HG03469 (cell line): ENCODE data around the gene MILR1.
"Not testable (repeated sequence)": the region's sequence is repeated elsewhere in the genome, so short reads cannot be mapped to it uniquely, and the experiment has no call there.

Experiments used
- ATAC-seq: cut with Tn5 transposase; IDR thresholded peaks from one replicate; pipeline ENCODE4 v1.9.1; 2021; ENCODE audit warnings: mild to moderate bottlenecking, moderate library complexity, moderate number of reproducible peaks; ENCODE audit not compliant: unreplicated experiment

Gene MILR1

DNA sequence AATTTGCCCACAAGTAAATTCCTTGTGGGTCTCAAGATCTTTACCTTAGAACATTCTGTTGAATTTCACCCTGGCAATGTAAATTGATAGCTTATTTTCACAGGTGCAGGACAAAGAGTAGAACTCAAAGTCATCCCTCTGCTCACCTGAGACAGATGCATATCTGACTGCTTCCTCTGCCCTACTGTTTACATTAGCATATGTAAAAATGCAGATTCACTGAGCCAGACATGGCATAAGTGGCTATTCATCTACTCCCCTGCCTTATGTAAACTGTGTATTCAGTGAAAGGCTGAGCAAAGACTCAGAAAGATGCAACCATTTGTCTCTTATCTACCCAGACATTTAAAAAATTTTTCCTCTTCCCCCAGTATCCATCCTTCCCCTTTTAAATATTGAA is 22.3 kb upstream of the MILR1 start:
- ATAC-seq: no peak

DNA sequence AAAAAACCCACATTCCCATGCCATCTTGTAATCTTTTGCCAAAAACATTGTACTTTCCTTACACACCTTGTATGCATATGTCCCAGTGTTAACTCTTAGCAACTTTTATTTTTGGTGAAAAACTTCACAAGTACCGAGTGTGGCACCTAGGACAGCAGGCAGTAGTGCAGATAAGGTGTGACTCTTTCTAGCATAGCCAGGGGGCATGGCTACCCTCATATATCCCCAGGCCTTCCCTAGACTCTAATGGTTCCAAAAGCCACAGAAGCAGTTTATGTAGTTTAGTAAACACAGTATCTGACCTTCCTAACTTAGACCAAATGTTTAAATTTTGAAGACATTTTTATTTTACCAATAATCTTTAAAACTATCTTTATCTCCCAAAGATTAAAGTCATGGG is 20.5 kb upstream of the MILR1 start:
- ATAC-seq: no peak

DNA sequence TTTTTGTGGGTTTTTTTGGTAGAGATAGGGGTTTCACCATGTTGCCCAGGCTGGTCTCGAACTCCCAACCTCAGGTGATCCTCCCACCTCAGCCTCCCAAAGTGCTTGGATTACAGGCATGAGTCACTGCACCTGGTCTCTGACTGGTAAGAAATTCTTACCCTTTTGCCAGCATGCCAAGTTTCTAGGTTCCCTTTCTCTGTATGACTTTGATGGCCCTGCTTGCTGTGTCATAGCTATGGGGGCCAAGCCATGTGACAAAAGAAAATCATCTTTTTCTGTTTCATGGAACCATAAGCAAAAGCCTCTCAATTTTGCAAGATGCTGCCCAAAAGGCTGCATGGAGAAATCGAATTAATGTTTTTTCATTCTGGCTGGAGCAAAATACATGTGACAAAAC is 18.9 kb upstream of the MILR1 start:
- ATAC-seq: not testable (repeated sequence)

DNA sequence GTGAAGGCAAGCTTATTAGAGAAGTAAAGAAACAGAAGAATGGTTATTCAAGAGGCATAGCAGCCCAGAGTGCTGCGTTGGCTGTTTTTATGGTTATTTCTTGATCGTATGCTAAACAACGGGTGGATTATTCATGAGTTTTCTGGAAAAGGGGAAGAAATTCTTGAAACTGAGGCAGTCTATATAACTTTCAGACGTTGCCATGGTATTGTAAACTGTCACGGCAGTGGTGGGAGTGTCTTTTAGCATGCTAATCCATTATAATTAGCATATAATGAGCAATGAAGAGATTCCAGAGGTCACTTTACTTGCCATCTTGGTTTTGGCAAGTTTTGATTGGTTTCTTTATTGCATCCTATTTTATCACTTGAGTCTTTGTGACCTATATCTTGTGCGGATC is 17.4 kb upstream of the MILR1 start:
- no peak for ATAC-seq

DNA sequence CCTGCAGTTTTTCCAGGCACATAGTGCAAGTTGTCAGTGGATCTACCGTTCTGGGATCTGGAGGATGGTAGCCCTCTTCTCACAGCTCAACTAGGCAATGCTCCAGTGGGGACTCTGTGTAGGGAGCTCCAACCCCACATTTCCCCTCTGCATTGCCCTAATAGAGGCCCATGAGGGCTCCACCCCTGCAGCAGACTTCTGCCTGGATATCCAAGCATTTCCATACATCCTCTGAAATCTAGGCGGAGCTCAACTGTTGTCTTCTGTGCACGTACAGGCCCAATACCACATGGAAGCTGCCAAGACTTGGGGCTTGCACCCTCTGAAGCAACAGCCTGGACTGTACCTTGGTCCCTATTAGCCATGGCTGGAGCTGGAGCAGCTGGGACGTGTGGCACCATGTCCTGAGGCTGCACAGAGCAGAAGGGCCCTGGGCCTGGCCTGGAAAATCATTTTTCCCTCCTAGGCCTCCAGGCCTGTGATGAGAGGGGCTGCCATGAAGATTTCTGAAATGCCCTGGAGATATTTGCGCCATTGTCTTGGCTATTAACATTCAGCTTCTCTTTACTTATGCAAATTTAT is 10.9 kb upstream of the MILR1 start:
- ATAC-seq: no peak

DNA sequence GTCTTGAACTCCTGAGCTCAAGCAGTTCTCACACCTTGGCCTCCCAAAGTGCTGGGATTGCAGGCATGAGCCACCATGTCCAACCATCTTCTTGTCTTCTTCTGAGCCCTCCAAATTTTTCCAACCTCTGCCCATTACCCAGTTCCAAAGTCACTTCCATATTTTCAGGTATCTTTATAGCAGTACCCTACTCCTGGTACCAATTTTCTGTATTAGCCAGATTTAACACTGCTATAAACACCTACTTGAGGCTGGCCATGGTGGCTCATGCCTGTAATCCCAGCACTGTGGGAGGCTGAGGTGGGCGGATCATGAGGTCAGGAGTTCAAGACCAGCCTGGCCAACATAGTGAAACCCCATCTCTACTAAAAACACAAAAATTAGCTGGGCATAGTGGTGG is 9.4 kb upstream of the MILR1 start:
- not testable (repeated sequence) for ATAC-seq

DNA sequence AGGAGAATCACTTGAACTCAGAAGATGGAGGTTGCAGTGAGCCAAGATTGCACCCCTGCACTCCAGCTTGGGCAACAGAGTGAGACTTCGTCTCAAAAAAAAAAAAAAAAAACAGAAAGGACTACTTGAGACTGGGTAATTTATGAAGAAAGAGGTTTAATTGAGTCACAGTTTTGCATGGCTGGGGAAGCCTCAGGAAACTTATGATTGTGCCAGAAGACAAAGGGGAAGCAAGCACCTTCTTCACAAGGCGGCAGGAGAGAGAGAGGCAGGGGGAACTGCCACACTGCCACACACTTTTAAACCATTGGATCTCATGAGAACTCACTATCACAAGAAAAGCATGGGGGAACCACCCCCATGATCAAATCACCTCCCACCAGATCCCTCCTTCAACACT is 9.0 kb upstream of the MILR1 start:
- no peak for ATAC-seq

DNA sequence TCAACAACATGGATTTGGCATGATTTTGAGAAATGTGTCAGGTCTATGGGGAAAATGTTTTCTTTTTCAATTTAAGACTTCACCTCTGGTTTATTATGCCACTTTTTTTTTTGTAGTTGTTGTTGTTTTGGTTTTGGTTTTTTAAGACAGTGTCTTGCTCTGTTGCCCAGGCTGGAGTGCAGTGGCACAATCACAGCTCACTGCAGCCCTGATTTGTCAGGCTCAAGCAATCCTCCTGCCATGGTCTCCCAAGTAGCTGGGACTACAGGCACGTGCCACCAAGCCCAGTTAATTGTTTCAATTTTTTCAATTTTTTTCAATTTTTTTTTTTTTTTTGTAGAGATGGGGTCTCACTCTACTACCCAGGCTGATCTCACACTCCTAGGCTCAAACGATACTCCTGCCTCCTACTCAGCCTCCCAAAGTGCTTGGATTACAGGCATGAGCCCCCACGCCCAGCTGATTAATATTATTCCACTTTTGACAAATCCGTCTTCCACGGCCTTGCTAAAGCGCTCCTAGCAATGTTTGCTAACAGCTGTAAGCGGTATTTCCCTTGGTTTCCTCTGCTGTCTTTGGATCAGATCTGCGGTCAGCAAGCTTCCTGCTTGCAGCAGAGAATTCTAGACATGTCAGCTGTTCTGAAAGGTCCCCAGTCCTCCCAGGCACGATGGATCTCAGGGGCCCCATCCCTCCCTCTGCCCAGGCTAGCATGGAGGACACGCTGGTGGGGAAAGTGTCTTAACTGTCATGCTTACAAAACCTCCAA is 7.0 kb upstream of the MILR1 start:
- ATAC-seq: no peak

DNA sequence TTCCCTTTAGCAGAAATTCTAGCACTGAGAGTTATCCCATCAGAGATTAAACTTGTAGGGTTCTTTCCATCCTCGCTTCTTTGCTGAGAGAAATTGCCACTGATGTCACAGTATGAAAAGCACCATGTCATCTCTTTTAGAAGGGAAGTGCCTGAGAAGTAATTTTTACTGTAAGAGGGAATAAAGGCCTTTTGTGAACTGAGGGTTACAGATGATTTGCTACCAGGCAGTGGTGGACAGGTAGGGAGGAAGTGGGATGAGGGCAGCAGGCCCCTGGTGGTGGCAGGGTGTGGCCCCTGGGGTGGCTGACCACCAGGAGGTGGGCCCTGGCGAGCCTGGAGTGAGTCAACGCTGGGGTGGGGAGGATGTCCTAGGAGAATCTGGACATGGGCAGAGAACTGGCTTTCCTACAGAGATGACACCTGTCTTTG is 6.4 kb upstream of the MILR1 start:
- no peak for ATAC-seq

DNA sequence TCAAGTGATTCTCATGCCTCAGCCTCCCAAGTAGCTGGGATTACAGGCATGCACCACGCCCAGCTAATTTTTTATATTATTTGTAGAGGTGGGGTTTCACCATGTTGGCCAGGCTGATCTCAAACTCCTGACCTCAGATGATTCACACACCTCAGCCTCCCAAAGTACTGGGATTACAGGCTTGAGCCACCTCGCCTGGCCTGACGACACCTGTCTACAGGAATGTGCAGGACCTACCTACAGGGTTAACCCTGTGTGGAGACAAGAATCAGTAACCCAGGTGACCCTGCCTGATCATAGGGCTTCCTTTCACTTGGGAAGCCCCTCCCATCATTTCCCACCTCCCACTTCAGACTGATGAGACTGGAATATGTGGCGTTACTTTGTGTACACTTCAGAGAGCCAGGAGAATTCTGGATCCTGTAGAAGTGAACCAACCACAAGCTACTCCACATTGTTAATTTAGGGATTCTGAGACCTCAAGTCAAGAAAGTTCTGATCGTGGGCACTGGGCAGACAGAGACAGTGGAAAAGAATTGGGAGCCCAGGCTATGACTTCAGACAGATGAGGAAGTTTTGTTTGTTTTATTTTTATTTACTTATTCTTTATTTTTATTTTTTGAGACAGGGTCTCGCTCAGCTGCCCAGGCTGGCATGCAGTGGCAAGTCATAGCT is 5.7 kb upstream of the MILR1 start:
- no peak for ATAC-seq

DNA sequence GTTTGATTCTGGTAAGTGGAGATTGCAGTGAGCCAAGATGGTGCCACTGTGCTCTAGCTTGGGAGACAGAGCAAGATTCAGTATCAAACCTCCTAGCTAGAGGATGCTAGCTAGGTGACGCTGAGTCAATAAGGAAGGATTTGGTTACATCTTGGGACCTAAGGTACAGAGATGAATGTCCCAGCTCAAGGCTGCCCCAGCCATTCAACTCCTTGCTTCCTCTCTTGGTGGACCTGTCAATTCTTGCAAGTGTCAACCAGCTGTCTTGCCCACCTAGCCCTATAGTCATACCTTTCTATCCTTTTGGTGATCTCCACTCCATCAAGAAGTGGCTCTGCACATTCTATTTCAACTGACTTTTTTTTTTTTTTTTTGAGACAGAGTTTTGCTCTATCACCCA is 1.4 kb upstream of the MILR1 start:
- no peak for ATAC-seq

DNA sequence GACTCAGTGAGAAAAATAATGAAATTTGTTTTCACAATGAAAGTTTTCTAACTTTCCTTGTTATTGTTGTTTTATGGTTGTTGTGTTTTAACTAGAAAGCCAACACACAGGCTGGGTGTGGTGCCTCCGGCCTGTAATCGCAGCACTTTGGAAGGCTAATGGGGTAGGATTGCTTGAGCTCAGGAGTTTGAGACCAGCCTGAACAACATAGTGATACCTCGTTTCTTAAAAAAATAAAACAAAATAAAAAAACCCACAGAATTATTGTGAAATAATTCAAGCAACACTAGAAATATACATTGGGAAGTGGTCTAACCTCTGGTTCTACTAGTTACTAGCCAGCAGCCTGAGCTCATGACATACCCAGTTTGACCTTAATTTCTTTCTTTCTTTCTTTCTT is 630 bp downstream of the MILR1 start:
- no peak for ATAC-seq

DNA sequence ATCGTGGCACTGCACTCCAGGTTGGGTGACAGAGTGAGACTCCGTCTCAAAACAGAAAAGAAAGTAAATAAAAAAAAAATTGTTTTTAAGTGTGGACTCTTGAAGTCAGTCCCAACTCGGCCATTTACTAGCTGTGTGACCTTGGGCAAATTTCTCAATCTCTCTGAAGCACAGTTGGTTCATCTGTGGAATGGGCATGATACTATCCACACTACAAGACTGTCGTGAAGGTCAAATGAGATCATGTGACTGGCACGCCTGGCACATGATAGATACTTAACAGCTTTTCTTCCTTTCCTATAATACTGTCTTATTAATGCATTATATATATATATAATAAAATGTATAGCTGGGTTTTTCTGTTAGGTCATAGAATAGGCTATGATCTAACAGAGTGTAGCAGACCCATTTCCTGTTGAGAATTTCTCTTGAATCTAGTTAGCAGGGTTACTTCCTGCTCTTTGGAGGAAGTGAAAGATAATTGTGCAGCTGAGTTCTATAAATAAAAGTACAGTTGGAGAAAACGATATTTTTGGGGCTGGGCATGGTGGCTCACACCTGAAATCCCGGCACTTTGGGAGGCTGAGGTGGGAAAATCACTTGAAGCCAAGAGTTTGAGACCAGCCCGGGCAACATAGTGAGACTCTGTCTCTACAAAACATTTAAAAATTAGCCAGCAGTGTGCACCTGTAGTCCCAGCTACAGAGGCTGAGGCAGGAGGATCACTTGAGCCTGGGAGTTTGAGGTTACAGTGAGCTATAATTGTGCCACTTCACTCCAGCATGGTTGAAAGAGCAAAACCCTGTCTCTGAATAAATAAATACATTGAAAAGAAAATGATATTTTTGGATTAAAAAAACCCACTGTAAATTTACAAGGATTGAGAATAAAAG is 7.3 kb downstream of the MILR1 start:
- no peak for ATAC-seq

DNA sequence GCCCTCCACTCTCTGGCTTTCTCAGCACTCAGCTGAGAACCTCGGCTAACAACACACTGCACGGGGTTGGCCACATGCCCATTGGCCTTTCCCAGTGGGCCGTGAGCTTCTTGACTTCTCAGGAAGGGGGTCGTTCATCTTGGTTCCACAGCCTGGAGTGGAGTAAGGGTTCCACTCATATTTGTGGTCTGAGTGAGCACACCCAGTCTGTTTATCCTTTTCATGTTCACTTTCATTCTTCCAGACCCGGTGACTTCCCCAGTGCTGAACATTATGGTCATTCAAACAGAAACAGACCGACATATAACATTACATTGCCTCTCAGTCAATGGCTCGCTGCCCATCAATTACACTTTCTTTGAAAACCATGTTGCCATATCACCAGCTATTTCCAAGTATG is 8.2 kb downstream of the MILR1 start:
- ATAC-seq: no peak

DNA sequence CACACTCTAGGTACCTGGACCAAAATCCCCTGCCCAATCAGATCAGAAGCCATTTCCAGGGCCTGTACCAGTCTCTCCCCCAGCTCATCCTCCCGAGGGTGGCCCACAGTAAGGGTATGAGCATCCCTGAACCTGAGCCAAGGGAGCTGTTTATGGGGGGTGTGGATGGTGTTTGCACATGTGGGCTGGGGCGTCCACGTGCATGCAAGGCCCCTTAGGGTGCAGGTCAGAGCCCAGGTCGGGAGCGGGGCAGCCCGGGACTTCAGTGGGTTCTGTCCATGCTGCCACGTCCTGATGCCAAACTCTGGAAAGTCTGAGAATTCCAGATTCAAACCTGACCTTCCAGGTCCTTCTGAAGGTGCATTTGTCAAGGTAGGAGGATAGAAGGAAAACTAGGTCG is 9.8 kb downstream of the MILR1 start:
- no peak for ATAC-seq

DNA sequence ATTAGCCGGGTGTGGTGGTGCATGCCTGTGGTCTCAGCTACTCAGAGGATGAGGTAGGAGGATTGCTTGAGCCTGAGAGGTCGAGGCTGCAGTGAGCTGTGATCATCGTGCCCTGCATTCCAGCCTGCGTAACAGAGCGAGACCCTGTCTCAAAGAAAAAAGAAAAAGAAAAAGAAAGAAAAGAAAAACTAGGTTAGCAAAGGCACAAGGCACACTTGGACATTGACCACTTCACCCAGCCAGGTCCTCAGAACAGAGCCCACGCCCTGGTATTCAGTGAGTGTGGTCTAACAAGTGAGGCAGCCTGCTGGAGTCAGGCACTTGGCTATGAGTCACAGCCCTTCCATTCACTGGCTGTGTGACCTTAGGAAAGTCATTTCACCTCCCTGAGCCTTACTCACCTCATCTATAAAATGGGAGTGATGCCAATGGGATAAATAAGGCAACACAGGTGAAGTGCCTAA is 10.4 kb downstream of the MILR1 start:
- no peak for ATAC-seq

DNA sequence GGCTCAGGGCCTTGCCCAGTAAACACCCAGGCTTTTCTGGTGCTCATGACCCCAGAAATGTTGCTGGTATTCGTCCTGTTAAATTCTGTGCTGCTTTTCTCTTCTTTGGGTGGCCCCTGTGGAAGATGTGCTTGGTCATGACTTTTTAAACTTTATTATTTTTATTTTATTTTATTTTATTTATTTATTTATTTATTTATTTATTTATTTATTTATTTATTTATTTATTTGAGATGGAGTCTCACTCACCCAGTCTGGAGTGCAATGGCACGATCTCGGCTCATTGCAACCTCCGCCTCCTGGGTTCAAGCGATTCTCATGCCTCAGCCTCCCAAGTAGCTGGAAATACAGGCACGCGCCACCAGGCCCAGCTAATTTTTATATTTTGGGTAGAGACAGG is 10.9 kb downstream of the MILR1 start:
- not testable (repeated sequence) for ATAC-seq

DNA sequence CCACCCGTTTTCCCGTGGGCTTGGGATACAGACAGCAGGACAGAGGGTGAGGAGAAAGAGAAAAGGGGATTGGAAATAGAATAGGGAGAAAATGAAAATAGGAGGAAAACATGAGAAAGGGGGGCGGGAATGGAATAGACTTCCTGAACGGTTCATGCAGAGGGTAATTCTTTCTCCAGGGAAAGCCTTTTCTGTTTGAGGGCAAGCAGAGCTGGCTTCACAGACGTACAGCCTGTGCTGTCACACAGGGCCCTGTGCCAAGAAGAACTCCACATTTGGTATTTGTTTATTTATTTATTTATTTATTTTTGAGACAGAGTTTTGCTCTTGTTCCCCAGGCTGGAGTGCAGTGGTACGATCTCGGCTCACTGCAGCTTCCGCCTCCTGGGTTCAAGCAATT is 12.0 kb downstream of the MILR1 start:
- no peak for ATAC-seq

DNA sequence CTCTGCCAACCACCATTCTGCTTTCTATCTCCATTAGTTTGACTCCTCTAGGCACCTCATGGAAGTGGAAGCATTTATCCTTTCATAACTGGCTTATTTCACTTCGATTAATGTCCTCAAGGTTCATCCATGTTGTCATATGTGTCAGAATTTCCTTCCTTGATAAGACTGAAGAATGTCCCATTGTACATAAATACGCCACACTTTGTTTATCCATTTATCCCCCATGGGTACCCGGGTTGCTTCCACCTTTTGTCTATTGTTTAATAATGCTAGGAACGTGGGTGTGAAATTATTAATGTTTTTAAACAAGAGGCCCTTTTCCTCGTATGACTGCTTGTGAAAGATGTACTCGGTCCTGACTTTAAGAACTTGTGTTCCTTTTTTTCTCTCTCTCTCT is 12.9 kb downstream of the MILR1 start:
- no peak for ATAC-seq

DNA sequence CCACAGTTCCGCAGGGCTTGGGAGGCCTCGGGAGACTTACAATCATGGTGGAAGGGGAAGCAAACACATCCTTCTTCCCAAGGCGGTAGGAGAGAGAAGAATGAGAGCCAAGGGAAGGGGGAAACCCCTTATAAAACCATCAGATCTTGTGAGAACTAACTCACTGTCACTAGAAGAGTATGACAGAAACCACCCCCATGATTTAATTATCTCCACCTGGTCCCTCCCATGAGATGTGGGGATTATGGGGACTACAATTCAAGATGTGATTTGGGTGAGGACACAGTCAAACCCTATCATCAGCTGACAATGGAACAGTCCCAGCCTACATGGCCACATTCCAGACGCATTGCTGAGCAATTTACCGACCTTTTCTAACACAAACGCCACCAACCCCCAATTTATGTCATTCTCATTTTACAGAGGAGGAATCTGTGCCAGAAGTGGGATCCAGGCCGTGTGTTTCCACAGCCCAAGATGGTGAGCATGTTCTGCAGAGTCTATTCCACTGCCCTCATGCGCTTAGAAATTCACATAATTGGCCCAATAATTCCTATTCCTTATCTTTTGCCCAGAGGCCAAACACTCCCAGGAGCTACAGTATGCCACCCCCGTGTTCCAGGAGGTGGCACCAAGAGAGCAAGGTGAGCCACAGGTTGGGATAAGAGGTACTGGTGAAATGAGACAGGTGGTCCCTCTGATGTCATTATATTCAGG is 17.3 kb downstream of the MILR1 start:
- no peak for ATAC-seq

DNA sequence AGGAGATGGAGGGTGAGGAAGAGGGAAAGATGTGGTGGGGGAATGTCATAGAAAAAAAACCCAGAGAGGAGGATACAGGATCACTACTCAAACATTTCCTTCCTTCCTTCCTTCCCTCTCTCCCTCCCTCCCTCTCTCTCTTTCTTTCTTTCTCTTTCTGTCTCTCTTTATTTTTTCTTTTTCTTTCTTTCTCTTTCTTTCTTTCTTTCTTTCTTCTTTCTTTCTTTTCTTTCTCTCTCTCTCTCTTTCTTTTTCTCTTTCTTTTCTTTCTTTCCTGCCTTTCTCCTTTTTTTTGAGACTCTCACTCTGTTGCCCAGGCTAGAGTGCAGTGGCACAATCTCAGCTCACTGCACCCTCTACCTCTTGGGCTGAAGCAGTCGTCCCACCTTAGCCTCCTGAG is 17.9 kb downstream of the MILR1 start:
- ATAC-seq: not testable (repeated sequence)
